ENCODE measurements around the gene SMOC2.

- no peak for TF ChIP-seq CTCF (conservative IDR thresholded peaks at IDR 0.05; ENCODE audit: low read depth, low read length)
- TF ChIP-seq RCOR1 (IDR thresholded peaks at IDR 0.05; ENCODE audit: insufficient replicate concordance, low read length) = no peak
- TF ChIP-seq MXI1 (IDR thresholded peaks at IDR 0.05; ENCODE audit: borderline replicate concordance, low read depth, low read length) = no peak
- TF ChIP-seq POLR2A (IDR thresholded peaks at IDR 0.05; ENCODE audit: low read depth, low read length) = no peak
- TF ChIP-seq USF2 (IDR thresholded peaks at IDR 0.05; ENCODE audit: low read depth, low read length) = no peak
- TF ChIP-seq RAD21 (IDR thresholded peaks at IDR 0.05; ENCODE audit: low read length) = no peak
- TF ChIP-seq SMC3 (IDR thresholded peaks at IDR 0.05; ENCODE audit: low read depth, low read length) = no peak
- TF ChIP-seq BHLHE40 (IDR thresholded peaks at IDR 0.05; ENCODE audit: low read depth, low read length) = no peak
- no peak for TF ChIP-seq RFX5 (IDR thresholded peaks at IDR 0.05; ENCODE audit: low read depth, low read length)
Observed at GRCh38 chr6:168517742-168518347, 76.9 kb downstream of the SMOC2 start.

Measured in IMR-90 (cell line).